H9 (cell line): Measurements from ENCODE around the gene DHX30. TPM values are rescaled to one million over a fixed set of nuclear protein-coding genes. Genes with fewer than 3 reads are reported as not detected.

ENCODE experiments used
- DNase-seq: peaks from one replicate; pipeline ENCODE4 v3.0.0-alpha.2; 2017
- H2AFZ ChIP-seq: one replicate; pipeline ENCODE4 v1.6.1; 2013; ENCODE audit warnings: mild to moderate bottlenecking, low read length, control low read depth, moderate library complexity
- H2AK5ac ChIP-seq: 2 replicates; pipeline ENCODE4 v1.6.1; 2013; ENCODE audit warnings: low read length, control low read depth, mixed read lengths; ENCODE audit not compliant: insufficient read length
- H2BK120ac ChIP-seq: one replicate; pipeline ENCODE4 v1.6.1; 2013; ENCODE audit warnings: low read depth, mild to moderate bottlenecking, low read length, control low read depth, inconsistent platforms; ENCODE audit not compliant: poor library complexity, severe bottlenecking
- H2BK12ac ChIP-seq: 2 replicates; pipeline ENCODE4 v1.6.1; 2013; ENCODE audit warnings: low read length, control low read depth, mixed read lengths, low read depth; ENCODE audit not compliant: insufficient read length
- H2BK15ac ChIP-seq: 2 replicates; pipeline ENCODE4 v1.6.1; 2013; ENCODE audit warnings: low read depth, low read length, control low read depth
- H2BK20ac ChIP-seq: one replicate; pipeline ENCODE4 v1.6.1; 2013; ENCODE audit warnings: low read depth, mild to moderate bottlenecking, low read length, control low read depth, inconsistent platforms; ENCODE audit not compliant: poor library complexity, severe bottlenecking
- H2BK5ac ChIP-seq: 2 replicates; pipeline ENCODE4 v1.6.1; 2013; ENCODE audit warnings: low read length, control low read depth, mixed read lengths; ENCODE audit not compliant: insufficient read length
- H3K14ac ChIP-seq: 2 replicates; pipeline ENCODE4 v1.6.1; 2013; ENCODE audit warnings: low read length, control low read depth; ENCODE audit not compliant: insufficient read depth
- H3K18ac ChIP-seq: 2 replicates; pipeline ENCODE4 v1.6.1; 2013; ENCODE audit warnings: low read depth, mild to moderate bottlenecking, mixed read lengths, low read length, control low read depth; ENCODE audit not compliant: insufficient read length
- H3K23ac ChIP-seq: 2 replicates; pipeline ENCODE4 v1.6.1; 2013; ENCODE audit warnings: low read length, control low read depth, mixed read lengths, low read depth; ENCODE audit not compliant: insufficient read length
- H3K23me2 ChIP-seq: 2 replicates; pipeline ENCODE4 v1.6.1; 2013; ENCODE audit warnings: low read depth, mild to moderate bottlenecking, mixed read lengths, low read length, control low read depth; ENCODE audit not compliant: insufficient read length, poor library complexity, severe bottlenecking
- H3K27ac ChIP-seq: 2 replicates; pipeline ENCODE4 v1.5.1; 2013; ENCODE audit warnings: low read length, control low read depth, mixed read lengths, low read depth; ENCODE audit not compliant: insufficient read length
- H3K27me3 ChIP-seq: 2 replicates; pipeline ENCODE4 v1.6.1; 2013; ENCODE audit warnings: low read length, control low read depth, inconsistent platforms; ENCODE audit not compliant: insufficient read depth
- H3K4ac ChIP-seq: 2 replicates; pipeline ENCODE4 v1.6.1; 2013; ENCODE audit warnings: low read depth, mild to moderate bottlenecking, control low read depth, inconsistent platforms, low read length, moderate library complexity
- H3K4me1 ChIP-seq: 2 replicates; pipeline ENCODE4 v1.6.1; 2013; ENCODE audit warnings: low read length, control low read depth, inconsistent platforms; ENCODE audit not compliant: insufficient read depth
- H3K4me2 ChIP-seq: 2 replicates; pipeline ENCODE4 v1.6.1; 2013; ENCODE audit warnings: low read length, control low read depth, mixed read lengths; ENCODE audit not compliant: insufficient read length, insufficient read depth
- H3K56ac ChIP-seq: 2 replicates; pipeline ENCODE4 v1.6.1; 2013; ENCODE audit warnings: low read depth, mild to moderate bottlenecking, mixed read lengths, low read length, control low read depth; ENCODE audit not compliant: insufficient read length
- H3K79me1 ChIP-seq: 2 replicates; pipeline ENCODE4 v1.6.1; 2013; ENCODE audit warnings: low read depth, mild to moderate bottlenecking, moderate library complexity, low read length, control low read depth, inconsistent platforms; ENCODE audit not compliant: insufficient read depth, poor library complexity, severe bottlenecking
- H3K79me2 ChIP-seq: 2 replicates; pipeline ENCODE4 v1.6.1; 2013; ENCODE audit warnings: low read length, control low read depth, inconsistent platforms; ENCODE audit not compliant: insufficient read depth
- H3K9ac ChIP-seq: 2 replicates; pipeline ENCODE4 v1.6.1; 2013; ENCODE audit warnings: low read length, control low read depth, mixed read lengths; ENCODE audit not compliant: insufficient read length; ENCODE audit errors: extremely low read depth
- H3K9me3 ChIP-seq: one replicate; pipeline ENCODE4 v1.6.1; 2013; ENCODE audit warnings: low read depth, low read length, inconsistent platforms; ENCODE audit not compliant: control insufficient read depth
- H3T11ph ChIP-seq: one replicate; pipeline ENCODE4 v1.6.1; 2013; ENCODE audit warnings: mild to moderate bottlenecking, low read length, control low read depth, inconsistent platforms
- H4K20me1 ChIP-seq: one replicate; pipeline ENCODE4 v1.6.1; 2013; ENCODE audit not compliant: control insufficient read depth, insufficient read length, insufficient read depth
- H4K5ac ChIP-seq: 2 replicates; pipeline ENCODE4 v1.6.1; 2013; ENCODE audit warnings: low read depth, mild to moderate bottlenecking, mixed read lengths, low read length, control low read depth; ENCODE audit not compliant: insufficient read length
- H4K8ac ChIP-seq: replicated peaks from 2 replicates; pipeline ENCODE4 v1.6.1; 2013; ENCODE audit warnings: low read length, control low read depth, mixed read lengths, low read depth; ENCODE audit not compliant: insufficient read length
- H4K91ac ChIP-seq: 2 replicates; pipeline ENCODE4 v1.6.1; 2013; ENCODE audit warnings: low read depth, mild to moderate bottlenecking, moderate library complexity, mixed read lengths, low read length, control low read depth; ENCODE audit not compliant: insufficient read length
- H3K27ac Mint-ChIP-seq, 3 experiments: 2 replicates in 2 of 3; 3 replicates in 1 of 3; pipeline ENCODE4 v1.8.0; 2020 to 2021; ENCODE audit warnings: mixed read lengths in 3 of 3, mild to moderate bottlenecking in 1 of 3, moderate library complexity in 1 of 3
- H3K27me3 Mint-ChIP-seq: 2 replicates; pipeline ENCODE4 v1.8.0; 2021; ENCODE audit warnings: low read depth, mild to moderate bottlenecking, moderate library complexity, mixed read lengths
- H3K36me3 Mint-ChIP-seq, 3 experiments: 2 replicates in 2 of 3; 3 replicates in 1 of 3; pipeline ENCODE4 v1.8.0; 2020 to 2021; ENCODE audit warnings: low read depth in 3 of 3, mixed read lengths in 3 of 3; ENCODE audit not compliant: insufficient read depth in 1 of 3
- H3K4me1 Mint-ChIP-seq, 2 experiments: 2 replicates each; pipeline ENCODE4 v1.8.0; 2020; ENCODE audit warnings: mixed read lengths in 2 of 2
- H3K4me3 Mint-ChIP-seq, 2 experiments: 2 replicates in 1 of 2; 3 replicates in 1 of 2; pipeline ENCODE4 v1.8.0; 2020 to 2021; ENCODE audit warnings: mild to moderate bottlenecking in 2 of 2, mixed read lengths in 2 of 2, moderate library complexity in 1 of 2
- H3K9me3 Mint-ChIP-seq, 2 experiments: 2 replicates in 1 of 2; 3 replicates in 1 of 2; pipeline ENCODE4 v1.8.0; 2020; ENCODE audit warnings: mild to moderate bottlenecking in 2 of 2, mixed read lengths in 2 of 2, moderate library complexity in 1 of 2
- CTCF ChIP-seq: fragments of 200-600 bp; sonication (generic); conservative IDR thresholded peaks from 3 replicates; pipeline ENCODE4 v1.8.0; 2021; ENCODE audit warnings: antibody characterized with exemption, mild to moderate bottlenecking
- WGBS: extraction: QIAGEN DNeasy Blood & Tissue Kit; methylation state at CpG from one replicate; pipeline ENCODE4 v1.1.7; 2013; ENCODE audit warnings: missing lambda C conversion rate, low lambda C conversion rate, mixed read lengths; ENCODE audit not compliant: insufficient read length; ENCODE audit errors: extremely low coverage; 5-methylcytosine and 5-hydroxymethylcytosine counted together
- total RNA-seq: library from RNA; stranded (reverse); gene quantifications from 2 replicates; pipeline ENCODE4 v1.2.1, GENCODE V29; 2021

DHX30 gene
- total RNA-seq, 1 experiment from 2014 or later = 107 TPM

- Histone ChIP-seq H3K27ac (no peak overlapping the region), H4K20me1 (no peaks in the 10 kb centered on the region)
Observed at GRCh38 chr3:47766186-47766585, 36.8 kb upstream of the DHX30 start.

More at GRCh38 chr3:47766186-47766585, 36.8 kb upstream of the DHX30 start:
- no peak overlapping the region for H2BK5ac ChIP-seq
- H4K91ac ChIP-seq = no peak overlapping the region
- H3K56ac ChIP-seq = no peak overlapping the region
- H3K4ac ChIP-seq = no peak overlapping the region
- Mint-ChIP-seq H3K36me3 (peaks cover 23 to 72% (median 65%) of the 10 kb centered on the region in 3 experiments; a peak in 6 of 7 replicates), H3K4me3 (no peak overlapping the region), H3K9me3 (no peaks in the 10 kb centered on the region), H3K27me3 (no peaks in the 10 kb centered on the region; the same call in 1 of the 2 replicates), H3K27ac (peak overlapping the region; percentile 66 to 82 (median 70); a peak in 3 of 7 replicates), H3K4me1 (no peaks in the 10 kb centered on the region)
- H3K79me1 ChIP-seq = peaks cover 6% of the 10 kb centered on the region
- H3K4me1 ChIP-seq = no peaks in the 10 kb centered on the region
- no peak overlapping the region for H2AK5ac ChIP-seq
- no peak for DNase-seq
- H3K23me2 ChIP-seq = no peaks in the 10 kb centered on the region
- no peak overlapping the region for H2AFZ ChIP-seq
- no CpG with 5 or more reads among the region's 4 CpGs for WGBS
- no peak overlapping the region for H3K4me2 ChIP-seq
- H4K8ac ChIP-seq = no peak overlapping the region
- H2BK15ac ChIP-seq = no peak overlapping the region
- no peaks in the 10 kb centered on the region for H3K9me3 ChIP-seq
- no peak overlapping the region for H2BK12ac ChIP-seq
- no peak for TF ChIP-seq CTCF
- no peak overlapping the region for H4K5ac ChIP-seq
- no peak overlapping the region for H3K14ac ChIP-seq
- no peak overlapping the region for H3K18ac ChIP-seq
- H3K27me3 ChIP-seq = no peaks in the 10 kb centered on the region
- no peak overlapping the region for H3K23ac ChIP-seq
- no peak overlapping the region for H2BK120ac ChIP-seq
- peaks cover 37% of the 10 kb centered on the region; the same call in 1 of the 2 replicates for H3K79me2 ChIP-seq
- no peak overlapping the region for H3T11ph ChIP-seq
- no peak overlapping the region for H2BK20ac ChIP-seq
- no peak overlapping the region for H3K9ac ChIP-seq
